Fibroblast of mammary gland (primary cell): ENCODE data around the gene OTOS.

Experiments
- DNase-seq: peaks from one replicate; pipeline ENCODE4 v3.0.0-alpha.2; 2010; ENCODE audit warnings: low read depth
- H3K4me3 ChIP-seq: 2 replicates; pipeline ENCODE4 v1.5.1; 2011; ENCODE audit warnings: low read depth, mild to moderate bottlenecking, low read length, moderate library complexity; ENCODE audit not compliant: control insufficient read depth
- TF ChIP-seq, protein P1 (sequence below): conservative IDR thresholded peaks from 2 replicates; pipeline ENCODE4 v1.5.1; 2011; ENCODE audit warnings: low read depth, low read length, inconsistent platforms; ENCODE audit not compliant: control insufficient read depth, insufficient read depth

The OTOS gene

DNA sequence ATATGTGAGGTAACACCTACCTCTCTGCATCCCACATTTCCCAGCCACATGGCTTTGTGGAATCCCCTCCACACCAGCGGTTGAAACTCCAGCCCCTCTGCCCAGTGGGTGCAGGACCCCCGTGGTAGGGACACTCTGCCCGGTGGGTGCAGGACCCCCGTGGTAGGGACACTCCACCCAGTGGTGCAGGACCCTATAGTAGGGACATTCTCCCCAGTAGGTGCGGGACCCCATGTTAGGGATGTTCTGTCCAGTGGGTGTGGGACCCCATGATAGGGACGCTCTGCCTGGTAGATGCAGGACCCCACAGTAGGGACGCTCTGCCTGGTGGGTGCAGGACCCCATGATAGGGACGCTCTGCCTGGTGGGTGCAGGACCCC, 15.8 kb downstream of the OTOS start:
- H3K4me3 ChIP-seq = no peak overlapping the region
- no peak for DNase-seq
- TF ChIP-seq, protein P1, sequence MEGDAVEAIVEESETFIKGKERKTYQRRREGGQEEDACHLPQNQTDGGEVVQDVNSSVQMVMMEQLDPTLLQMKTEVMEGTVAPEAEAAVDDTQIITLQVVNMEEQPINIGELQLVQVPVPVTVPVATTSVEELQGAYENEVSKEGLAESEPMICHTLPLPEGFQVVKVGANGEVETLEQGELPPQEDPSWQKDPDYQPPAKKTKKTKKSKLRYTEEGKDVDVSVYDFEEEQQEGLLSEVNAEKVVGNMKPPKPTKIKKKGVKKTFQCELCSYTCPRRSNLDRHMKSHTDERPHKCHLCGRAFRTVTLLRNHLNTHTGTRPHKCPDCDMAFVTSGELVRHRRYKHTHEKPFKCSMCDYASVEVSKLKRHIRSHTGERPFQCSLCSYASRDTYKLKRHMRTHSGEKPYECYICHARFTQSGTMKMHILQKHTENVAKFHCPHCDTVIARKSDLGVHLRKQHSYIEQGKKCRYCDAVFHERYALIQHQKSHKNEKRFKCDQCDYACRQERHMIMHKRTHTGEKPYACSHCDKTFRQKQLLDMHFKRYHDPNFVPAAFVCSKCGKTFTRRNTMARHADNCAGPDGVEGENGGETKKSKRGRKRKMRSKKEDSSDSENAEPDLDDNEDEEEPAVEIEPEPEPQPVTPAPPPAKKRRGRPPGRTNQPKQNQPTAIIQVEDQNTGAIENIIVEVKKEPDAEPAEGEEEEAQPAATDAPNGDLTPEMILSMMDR = no peak

DNA sequence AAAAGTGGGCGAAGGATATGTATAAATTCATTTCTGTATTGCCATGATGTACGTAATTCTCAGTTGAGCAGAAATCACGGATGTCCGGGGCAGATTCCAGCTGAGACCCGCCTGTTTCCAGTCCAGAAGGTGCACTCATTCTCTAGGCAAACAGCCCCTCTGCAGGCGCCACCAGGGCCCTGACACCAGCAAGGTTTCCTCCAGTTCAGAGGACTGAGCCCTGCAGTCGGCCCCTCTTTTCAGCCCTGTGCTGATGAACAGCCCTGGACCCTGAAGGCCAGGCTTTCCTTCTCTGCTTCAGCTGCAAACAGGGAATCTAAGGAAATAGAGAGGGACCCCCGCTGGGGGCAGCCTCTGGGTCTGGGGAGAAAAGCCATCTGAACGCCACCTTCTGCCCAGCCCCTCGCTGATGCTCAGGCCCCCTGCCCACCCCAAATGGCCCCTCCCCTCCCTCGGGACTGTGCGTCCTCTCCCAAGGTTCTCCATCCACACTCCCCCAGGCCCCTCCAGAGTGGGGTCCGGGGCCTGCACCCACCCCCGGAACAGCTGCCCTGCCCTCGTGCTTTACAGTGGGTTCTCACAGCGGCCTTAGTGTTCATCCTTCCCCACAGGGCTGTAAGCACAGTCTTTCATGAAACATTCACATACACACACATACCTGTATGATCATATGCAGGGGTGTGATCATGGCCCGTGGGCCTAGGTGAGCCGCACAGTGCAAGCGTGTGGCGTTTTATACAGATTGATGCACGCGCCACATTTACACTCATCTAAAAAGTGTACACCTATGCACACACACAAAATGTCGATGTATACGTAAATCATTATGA, 16.4 kb downstream of the OTOS start:
- TF ChIP-seq, protein P1 = no peak
- H3K4me3 ChIP-seq = no peak overlapping the region
- no peak for DNase-seq

DNA sequence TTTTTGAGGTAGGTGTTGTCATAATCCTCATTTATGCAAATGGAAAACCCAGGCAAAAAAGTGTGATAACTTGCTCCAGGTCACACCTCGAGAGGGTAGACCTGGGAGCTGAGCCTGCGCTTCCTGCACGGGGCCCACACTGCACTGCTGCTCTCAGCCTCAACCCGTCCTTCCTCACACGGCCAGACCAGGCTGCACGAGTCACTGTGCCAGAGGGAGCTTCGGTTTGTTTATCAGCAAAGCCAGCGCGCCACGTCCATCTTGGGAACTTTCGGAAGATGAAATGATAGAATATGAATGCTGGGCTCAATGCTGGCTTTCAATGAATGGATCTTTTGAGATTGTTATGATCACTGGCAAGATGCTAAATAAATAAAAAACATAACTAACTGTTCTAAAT, 18.8 kb downstream of the OTOS start:
- TF ChIP-seq, protein P1 = no peak
- no peak for DNase-seq
- no peak overlapping the region for H3K4me3 ChIP-seq

DNA sequence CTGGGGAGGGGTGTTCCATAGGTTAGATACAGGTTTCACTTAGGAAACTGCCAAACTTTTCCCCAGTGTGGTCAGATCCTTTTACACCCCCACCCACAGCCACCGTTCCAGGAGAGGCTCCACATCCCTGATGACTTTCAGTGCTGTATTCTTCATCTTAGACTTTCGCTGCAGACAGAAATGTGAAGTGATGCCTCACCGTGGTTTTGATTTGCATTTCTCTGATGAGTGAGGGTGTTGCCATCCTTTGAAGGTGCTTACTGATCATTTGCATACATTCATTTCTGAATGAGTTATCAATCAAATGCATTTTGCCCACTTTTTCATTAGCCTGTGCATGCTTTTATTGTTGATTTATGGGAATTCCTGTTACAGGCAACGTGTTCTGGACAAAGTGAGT, 19.3 kb downstream of the OTOS start:
- TF ChIP-seq, protein P1 = no peak
- DNase-seq = no peak
- no peak overlapping the region for H3K4me3 ChIP-seq

DNA sequence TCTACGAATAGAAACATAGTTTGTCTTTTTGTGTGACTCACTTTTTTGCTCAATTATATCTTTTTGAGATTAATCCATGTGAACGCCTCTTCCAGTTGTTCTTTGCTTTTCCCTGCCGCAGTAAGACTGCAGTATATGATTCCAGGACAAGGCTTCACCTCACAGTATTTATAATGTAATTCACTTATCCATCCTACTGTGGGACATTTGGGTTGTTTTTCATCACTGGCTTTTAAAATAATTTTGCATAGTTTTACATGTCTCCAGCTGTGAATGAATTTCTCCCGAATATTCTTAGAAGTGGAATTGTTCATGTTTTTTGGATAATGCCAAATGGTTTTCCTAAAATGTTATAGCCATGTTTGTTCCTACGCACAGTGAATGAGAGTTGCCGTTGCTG, 26.2 kb downstream of the OTOS start:
- TF ChIP-seq, protein P1 = no peak
- DNase-seq = no peak
- H3K4me3 ChIP-seq = no peak overlapping the region

DNA sequence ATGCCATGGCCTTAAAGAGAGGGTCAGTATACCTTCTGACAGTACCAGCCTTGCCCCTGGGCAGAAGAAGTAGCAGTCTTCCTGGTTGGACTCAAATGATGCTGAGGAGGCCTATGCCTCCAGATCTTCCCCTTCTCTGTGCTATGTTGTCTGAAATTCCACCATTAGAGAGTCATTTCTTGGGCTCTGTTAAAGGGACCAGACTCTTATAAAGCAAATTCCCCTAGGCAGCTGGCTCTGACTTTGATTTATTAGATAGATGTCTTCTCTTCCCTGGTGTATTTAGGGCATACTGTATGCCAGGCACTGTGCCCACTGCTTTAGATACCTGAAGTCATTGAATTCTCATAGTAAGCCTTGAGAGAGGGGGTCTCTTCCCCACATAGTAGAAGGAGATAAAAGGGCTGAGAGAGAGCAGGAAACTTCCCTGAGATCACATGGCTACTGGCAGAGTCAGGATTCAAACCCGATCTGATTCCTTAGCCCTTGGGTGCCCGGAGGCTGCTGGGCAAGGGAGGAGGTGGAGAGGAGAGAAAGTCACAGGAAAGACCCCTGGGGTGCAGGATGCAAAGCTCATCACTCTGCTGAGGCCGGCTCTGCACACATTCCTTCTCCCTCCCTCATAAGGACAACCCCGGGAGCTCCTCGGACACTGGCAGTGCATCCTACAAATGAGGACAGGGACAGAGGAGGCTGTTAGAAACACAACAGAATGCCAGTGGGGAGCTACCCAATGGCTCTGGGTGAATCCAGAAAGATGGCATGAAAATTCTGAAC, 27.4 kb downstream of the OTOS start:
- TF ChIP-seq, protein P1 = no peak
- no peak for DNase-seq
- H3K4me3 ChIP-seq = no peak overlapping the region

DNA sequence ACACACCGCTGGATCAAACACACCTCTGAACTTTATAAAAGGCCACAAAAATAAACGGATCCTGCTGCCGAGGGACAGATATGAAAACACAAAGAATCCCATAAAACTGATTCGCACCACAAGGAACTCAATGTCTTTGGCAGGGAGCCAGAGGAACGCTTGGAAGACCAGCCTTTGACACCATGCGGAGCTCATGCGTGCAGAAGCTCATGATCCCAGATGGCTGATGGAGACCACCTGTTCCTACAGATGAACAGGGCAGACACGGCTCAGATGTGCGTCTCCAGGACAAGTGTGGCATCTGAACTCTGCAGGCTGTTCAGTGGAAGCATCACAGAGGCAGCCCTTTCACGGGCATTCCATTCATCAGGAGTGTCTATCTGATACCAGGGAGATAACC, 29.2 kb downstream of the OTOS start:
- peak; percentile 18 for DNase-seq
- H3K4me3 ChIP-seq = no peak overlapping the region
- TF ChIP-seq, protein P1 = no peak
